Skeletal muscle satellite cell (primary cell): ENCODE data around the gene REEP2.
A peak's percentile ranks its signal among the peaks of the same experiment; 100 is the strongest.

Experiments used
- H3K27me3 ChIP-seq: 2 replicates; pipeline ENCODE4 v1.7.0; 2013; ENCODE audit warnings: low read length; ENCODE audit not compliant: control insufficient read depth, insufficient read depth
- H3K36me3 ChIP-seq: 2 replicates; pipeline ENCODE4 v1.7.0; 2013; ENCODE audit warnings: mild to moderate bottlenecking, control low read depth, low read length; ENCODE audit not compliant: insufficient read depth
- H3K4me1 ChIP-seq: 2 replicates; pipeline ENCODE4 v1.7.0; 2013; ENCODE audit warnings: low read length; ENCODE audit not compliant: control insufficient read depth, insufficient read depth
- H3K4me2 ChIP-seq: 2 replicates; pipeline ENCODE4 v1.7.0; 2013; ENCODE audit warnings: mild to moderate bottlenecking, low read length
- H3K4me3 ChIP-seq: 2 replicates; pipeline ENCODE4 v1.7.0; 2013; ENCODE audit warnings: low read length
- H3K9ac ChIP-seq: 2 replicates; pipeline ENCODE4 v1.7.0; 2013; ENCODE audit warnings: mild to moderate bottlenecking, low read depth, low read length, moderate library complexity
- H3K9me3 ChIP-seq: replicated peaks from 2 replicates; pipeline ENCODE4 v1.7.0; 2013; ENCODE audit warnings: mild to moderate bottlenecking, control low read depth, low read length

Gene REEP2

GRCh38 chr5:138450971-138451370, 12.1 kb downstream of the REEP2 start:
- Histone ChIP-seq H3K27me3 (no peaks in the 10 kb centered on the region), H3K4me1 (peaks cover 11% of the 10 kb centered on the region), H3K36me3 (no peaks in the 10 kb centered on the region), H3K9ac (no peak overlapping the region), H3K4me2 (no peak overlapping the region), H3K9me3 (no peaks in the 10 kb centered on the region), H3K4me3 (no peak overlapping the region)

- no peak overlapping the region for H3K4me3 ChIP-seq
- no peaks in the 10 kb centered on the region for H3K9me3 ChIP-seq
- H3K4me1 ChIP-seq = peaks cover 11% of the 10 kb centered on the region
- no peaks in the 10 kb centered on the region for H3K36me3 ChIP-seq
- no peak overlapping the region for H3K4me2 ChIP-seq
- H3K9ac ChIP-seq = no peak overlapping the region
- no peaks in the 10 kb centered on the region for H3K27me3 ChIP-seq
These were observed 13.9 kb downstream of the REEP2 start for GRCh38 chr5:138452720-138453119.

- peaks cover 11% of the 10 kb centered on the region for H3K4me1 ChIP-seq
- no peaks in the 10 kb centered on the region for H3K27me3 ChIP-seq
- H3K4me2 ChIP-seq = no peak overlapping the region
- no peaks in the 10 kb centered on the region for H3K9me3 ChIP-seq
- no peaks in the 10 kb centered on the region for H3K36me3 ChIP-seq
- H3K4me3 ChIP-seq = no peak overlapping the region
- no peak overlapping the region for H3K9ac ChIP-seq
These were observed 14.7 kb downstream of the REEP2 start for GRCh38 chr5:138453590-138453989.

- no peak overlapping the region for H3K4me3 ChIP-seq
- H3K4me2 ChIP-seq = no peak overlapping the region
- peaks cover 11% of the 10 kb centered on the region for H3K4me1 ChIP-seq
- H3K9ac ChIP-seq = no peak overlapping the region
- H3K9me3 ChIP-seq = no peaks in the 10 kb centered on the region
- no peaks in the 10 kb centered on the region for H3K27me3 ChIP-seq
- no peaks in the 10 kb centered on the region for H3K36me3 ChIP-seq
These were observed 15.3 kb downstream of the REEP2 start for GRCh38 chr5:138454121-138454520.

- H3K36me3 ChIP-seq = no peaks in the 10 kb centered on the region
- H3K4me3 ChIP-seq = no peak overlapping the region
- H3K4me2 ChIP-seq = peak overlapping the region; percentile 62
- no peaks in the 10 kb centered on the region for H3K9me3 ChIP-seq
- H3K4me1 ChIP-seq = no peaks in the 10 kb centered on the region
- no peak overlapping the region for H3K9ac ChIP-seq
- H3K27me3 ChIP-seq = no peaks in the 10 kb centered on the region
These were observed 16.5 kb downstream of the REEP2 start for GRCh38 chr5:138455232-138455930.

- Histone ChIP-seq H3K4me3 (no peak overlapping the region), H3K4me1 (peaks cover 5% of the 10 kb centered on the region), H3K9me3 (no peaks in the 10 kb centered on the region), H3K4me2 (no peak overlapping the region), H3K9ac (no peak overlapping the region), H3K36me3 (no peaks in the 10 kb centered on the region), H3K27me3 (no peaks in the 10 kb centered on the region)
These were observed 18.8 kb downstream of the REEP2 start for GRCh38 chr5:138457531-138458275.

GRCh38 chr5:138458384-138458783, 19.5 kb downstream of the REEP2 start:
- Histone ChIP-seq H3K27me3 (no peaks in the 10 kb centered on the region), H3K4me1 (peaks cover 5% of the 10 kb centered on the region), H3K9me3 (no peaks in the 10 kb centered on the region), H3K9ac (no peak overlapping the region), H3K4me3 (no peak overlapping the region), H3K36me3 (no peaks in the 10 kb centered on the region), H3K4me2 (no peak overlapping the region)

GRCh38 chr5:138458856-138459255, 20.0 kb downstream of the REEP2 start:
- H3K4me3 ChIP-seq = no peak overlapping the region
- peaks cover 5% of the 10 kb centered on the region for H3K4me1 ChIP-seq
- H3K36me3 ChIP-seq = no peaks in the 10 kb centered on the region
- no peaks in the 10 kb centered on the region for H3K9me3 ChIP-seq
- no peak overlapping the region for H3K4me2 ChIP-seq
- H3K9ac ChIP-seq = no peak overlapping the region
- H3K27me3 ChIP-seq = no peaks in the 10 kb centered on the region

GRCh38 chr5:138459311-138459933, 20.6 kb downstream of the REEP2 start:
- Histone ChIP-seq H3K9ac (no peak overlapping the region), H3K27me3 (no peaks in the 10 kb centered on the region), H3K9me3 (no peaks in the 10 kb centered on the region), H3K4me3 (no peak overlapping the region), H3K4me2 (no peak overlapping the region), H3K4me1 (peaks cover 5% of the 10 kb centered on the region), H3K36me3 (no peaks in the 10 kb centered on the region)

- H3K9me3 ChIP-seq = no peaks in the 10 kb centered on the region
- H3K27me3 ChIP-seq = no peaks in the 10 kb centered on the region
- no peak overlapping the region for H3K4me2 ChIP-seq
- no peak overlapping the region for H3K9ac ChIP-seq
- H3K4me3 ChIP-seq = no peak overlapping the region
- H3K36me3 ChIP-seq = no peaks in the 10 kb centered on the region
- peaks cover 5% of the 10 kb centered on the region for H3K4me1 ChIP-seq
These were observed 21.3 kb downstream of the REEP2 start for GRCh38 chr5:138460032-138460693.

- Histone ChIP-seq H3K9me3 (no peaks in the 10 kb centered on the region), H3K27me3 (no peaks in the 10 kb centered on the region), H3K4me2 (no peak overlapping the region), H3K4me3 (no peak overlapping the region), H3K36me3 (peaks cover 10% of the 10 kb centered on the region), H3K9ac (no peak overlapping the region), H3K4me1 (peaks cover 5% of the 10 kb centered on the region)
These were observed 22.7 kb downstream of the REEP2 start for GRCh38 chr5:138461343-138462125.
